ENCODE measurements around the gene PGC. TPM values are rescaled to one million over a fixed set of nuclear protein-coding genes. Genes with fewer than 3 reads are reported as not detected.
A peak's percentile ranks its signal among the peaks of the same experiment; 100 is the strongest.

Gene PGC
- polyA plus RNA-seq, 1 donor from 2014 or later: not detected

DNA sequence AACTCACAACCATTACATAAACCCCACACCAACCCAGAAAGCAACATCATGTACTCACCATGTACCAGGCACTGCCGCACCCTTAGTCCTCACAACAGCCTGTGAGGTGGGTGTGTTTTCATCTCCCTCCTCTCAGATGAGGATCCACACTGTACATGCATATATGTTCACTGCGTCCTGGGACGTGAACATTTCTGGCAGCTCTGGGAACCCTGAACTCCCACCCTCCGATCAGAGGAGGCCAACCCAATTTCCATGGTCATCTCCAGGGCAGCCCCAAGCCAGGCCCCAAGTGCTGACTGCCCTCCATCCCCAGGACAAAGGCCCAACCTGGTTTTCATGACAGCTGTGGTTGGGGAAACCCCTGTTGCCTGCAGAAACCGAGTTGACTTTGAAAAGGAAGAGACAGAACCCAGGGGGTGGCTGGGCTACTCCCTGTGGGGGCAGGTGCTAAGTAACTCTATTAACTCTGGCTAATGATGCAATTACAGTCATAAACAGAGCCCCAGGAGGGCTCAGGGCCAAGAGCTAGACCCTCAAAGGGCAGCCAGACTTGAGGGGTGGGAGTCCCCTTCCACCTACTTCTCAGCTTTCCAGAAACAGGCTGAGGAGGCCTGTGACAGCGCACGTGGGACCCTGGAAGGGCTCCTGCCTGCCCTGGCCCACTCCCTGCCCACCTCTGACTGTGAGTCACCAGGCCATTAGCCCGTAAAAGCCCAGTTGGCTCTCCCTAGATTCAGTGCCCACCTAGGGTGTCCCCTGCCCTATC, 14.4 kb downstream of the PGC start:
- no peaks in the 10 kb centered on the region for H3K27me3 Mint-ChIP-seq
- peaks cover 19 to 32% (median 26%) of the 10 kb centered on the region in 3 donors for H3K4me1 Mint-ChIP-seq
- H3K9me3 Mint-ChIP-seq: no peaks in the 10 kb centered on the region
- H3K27ac Mint-ChIP-seq: peak overlapping the region; percentile 87 to 99 (median 94)
- peaks cover 9% of the 10 kb centered on the region for H3K36me3 Mint-ChIP-seq
- peak overlapping the region; percentile 90 to 93 (median 91) for H3K4me3 Mint-ChIP-seq

DNA sequence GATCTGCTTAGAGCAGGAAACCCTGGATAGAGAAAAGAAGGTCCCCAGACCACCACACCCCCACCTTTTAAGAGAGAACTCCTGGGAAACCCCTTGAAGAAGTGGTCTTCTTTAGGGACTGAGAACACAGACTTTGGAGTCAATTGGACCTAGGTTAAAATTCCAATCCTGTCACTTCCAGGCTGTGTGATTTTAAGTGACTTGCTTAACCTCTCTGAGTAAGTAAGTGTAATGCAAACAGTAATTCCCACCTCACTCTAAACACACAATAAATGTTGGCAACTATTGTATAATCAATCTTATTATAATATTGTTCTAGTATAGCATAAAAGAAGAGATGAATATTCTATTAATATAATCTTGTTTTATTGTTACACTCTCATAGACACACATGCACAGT, 15.0 kb downstream of the PGC start:
- no peaks in the 10 kb centered on the region for H3K9me3 Mint-ChIP-seq
- H3K4me1 Mint-ChIP-seq: peaks cover 21 to 36% (median 29%) of the 10 kb centered on the region in 3 donors
- H3K4me3 Mint-ChIP-seq: peak overlapping the region; percentile 90 to 95 (median 92)

GRCh38 chr6:41731561-41732086, 15.6 kb downstream of the PGC start:
- H3K27ac Mint-ChIP-seq: peak overlapping the region; percentile 84 to 96 (median 94)
- H3K9me3 Mint-ChIP-seq: no peaks in the 10 kb centered on the region
- peaks cover 12% of the 10 kb centered on the region for H3K36me3 Mint-ChIP-seq
- H3K4me3 Mint-ChIP-seq: peak overlapping the region; percentile 90 to 95 (median 92)
- peaks cover 26 to 41% (median 34%) of the 10 kb centered on the region in 3 donors for H3K4me1 Mint-ChIP-seq
- H3K27me3 Mint-ChIP-seq: no peaks in the 10 kb centered on the region

More for the DNA sequence above, 15.0 kb downstream of the PGC start:
- Mint-ChIP-seq H3K36me3 (peaks cover 10% of the 10 kb centered on the region), H3K27ac (peak overlapping the region in 2 of 3 donors; percentile 87 to 94), H3K27me3 (no peaks in the 10 kb centered on the region)

DNA sequence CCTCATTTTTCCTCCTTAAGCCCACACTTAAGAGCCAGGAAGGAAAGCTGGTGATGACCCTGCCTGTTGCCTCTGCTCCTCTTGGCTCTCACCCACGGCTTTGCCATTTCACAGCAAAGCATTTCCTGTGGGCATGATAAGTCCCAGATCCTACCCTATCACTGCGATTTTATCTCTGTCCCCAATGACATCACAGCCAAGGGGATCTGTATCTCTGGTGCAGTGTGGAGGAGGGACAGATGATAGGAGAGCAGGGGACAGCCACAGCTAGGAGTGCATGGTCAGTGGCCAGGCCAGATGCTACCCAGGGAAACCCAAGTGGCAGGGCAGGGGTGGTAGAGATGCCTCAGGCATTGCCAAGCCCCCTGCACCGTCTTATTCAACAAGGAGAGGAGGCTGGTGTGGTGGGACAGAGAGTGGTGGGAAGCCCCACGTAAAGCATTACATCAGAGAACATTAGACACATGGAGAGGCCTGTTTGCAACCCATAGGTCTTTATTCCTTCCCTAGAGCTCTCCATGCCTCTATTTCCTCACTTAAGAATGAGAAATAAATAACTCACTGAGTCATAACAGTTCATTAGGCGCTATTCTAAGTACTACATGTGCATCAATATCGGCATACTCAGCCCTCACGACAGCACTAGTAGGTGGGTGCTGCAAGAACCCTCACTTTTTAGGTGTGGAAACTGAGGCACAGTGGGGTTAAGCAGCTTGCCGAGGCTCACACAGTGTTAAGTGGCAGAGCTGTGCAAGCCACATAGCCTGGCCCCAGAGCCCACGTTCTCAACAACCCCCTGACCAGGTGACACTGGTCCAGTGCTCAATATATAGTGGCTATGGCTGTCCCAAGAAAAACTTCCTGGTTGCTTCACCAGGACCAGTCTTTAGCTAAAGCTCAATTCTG, 16.4 kb downstream of the PGC start:
- Mint-ChIP-seq H3K9me3 (no peaks in the 10 kb centered on the region), H3K4me3 (peak overlapping the region; percentile 90 to 95 (median 92)), H3K36me3 (peaks cover 12% of the 10 kb centered on the region), H3K4me1 (peaks cover 30 to 43% (median 37%) of the 10 kb centered on the region in 3 donors), H3K27me3 (no peaks in the 10 kb centered on the region), H3K27ac (peak overlapping the region; percentile 84 to 96 (median 94))

GRCh38 chr6:41729624-41730023, 17.6 kb downstream of the PGC start:
- H3K27ac Mint-ChIP-seq: peak overlapping the region; percentile 89 to 96 (median 94)
- H3K9me3 Mint-ChIP-seq: no peaks in the 10 kb centered on the region
- H3K4me3 Mint-ChIP-seq: peak overlapping the region; percentile 90 to 95 (median 92)
- H3K27me3 Mint-ChIP-seq: no peaks in the 10 kb centered on the region
- H3K4me1 Mint-ChIP-seq: peaks cover 38 to 52% (median 48%) of the 10 kb centered on the region in 3 donors
- peaks cover 12% of the 10 kb centered on the region for H3K36me3 Mint-ChIP-seq

DNA sequence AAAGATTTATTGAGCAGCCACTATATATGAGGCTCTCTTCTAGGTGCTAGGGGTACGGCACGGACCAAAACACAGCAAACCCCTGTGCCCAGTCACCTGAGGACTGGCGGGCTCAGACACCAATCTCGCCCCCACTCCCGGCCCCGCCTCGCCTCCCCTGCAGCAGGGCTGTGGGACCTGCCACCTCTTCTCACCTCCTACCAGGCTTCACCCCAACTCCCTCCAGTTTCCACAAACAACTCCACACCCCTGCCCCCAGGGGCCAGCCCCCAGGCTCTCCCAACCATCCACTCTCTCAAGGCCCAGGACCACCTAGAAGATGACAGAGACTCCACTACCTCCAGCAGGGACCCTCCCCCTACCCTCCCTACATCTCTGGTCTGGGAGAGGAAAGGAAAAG, 18.2 kb downstream of the PGC start:
- Mint-ChIP-seq H3K27ac (peak overlapping the region; percentile 89 to 96 (median 94)), H3K4me1 (peaks cover 42 to 58% (median 54%) of the 10 kb centered on the region in 3 donors), H3K9me3 (no peaks in the 10 kb centered on the region), H3K36me3 (peaks cover 12% of the 10 kb centered on the region), H3K27me3 (no peaks in the 10 kb centered on the region), H3K4me3 (peak overlapping the region; percentile 90 to 95 (median 92))

GRCh38 chr6:41728073-41728936, 18.9 kb downstream of the PGC start:
- peaks cover 13% of the 10 kb centered on the region for H3K36me3 Mint-ChIP-seq
- H3K27me3 Mint-ChIP-seq: no peaks in the 10 kb centered on the region
- H3K4me3 Mint-ChIP-seq: peak overlapping the region; percentile 90 to 95 (median 92)
- H3K27ac Mint-ChIP-seq: peak overlapping the region; percentile 89 to 96 (median 94)
- peaks cover 48 to 62% (median 59%) of the 10 kb centered on the region in 3 donors for H3K4me1 Mint-ChIP-seq
- H3K9me3 Mint-ChIP-seq: no peaks in the 10 kb centered on the region

DNA sequence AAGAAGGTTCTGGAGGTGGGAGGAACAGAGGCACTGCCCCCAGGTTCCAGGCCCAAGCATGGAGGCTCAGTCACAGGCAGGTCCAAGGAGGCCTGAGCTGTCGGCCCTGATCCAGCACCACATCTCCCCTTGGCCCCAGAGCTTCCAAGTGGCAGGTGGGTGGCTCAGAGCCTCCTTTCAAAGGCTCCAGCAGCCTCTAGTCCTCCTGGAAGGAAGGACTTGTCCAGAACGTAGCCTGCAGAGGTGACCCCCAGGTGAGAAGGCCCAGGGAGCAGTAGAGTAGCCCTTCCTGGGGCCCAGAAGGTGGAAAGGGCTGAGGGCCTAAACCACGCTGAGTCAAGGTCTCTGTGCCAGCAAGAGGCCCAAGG, 19.5 kb downstream of the PGC start:
- Mint-ChIP-seq H3K9me3 (no peaks in the 10 kb centered on the region), H3K4me3 (peak overlapping the region; percentile 90 to 95 (median 92)), H3K27ac (peak overlapping the region; percentile 89 to 96 (median 94)), H3K4me1 (peaks cover 48 to 64% (median 63%) of the 10 kb centered on the region in 3 donors), H3K36me3 (peaks cover 13% of the 10 kb centered on the region), H3K27me3 (no peaks in the 10 kb centered on the region)

DNA sequence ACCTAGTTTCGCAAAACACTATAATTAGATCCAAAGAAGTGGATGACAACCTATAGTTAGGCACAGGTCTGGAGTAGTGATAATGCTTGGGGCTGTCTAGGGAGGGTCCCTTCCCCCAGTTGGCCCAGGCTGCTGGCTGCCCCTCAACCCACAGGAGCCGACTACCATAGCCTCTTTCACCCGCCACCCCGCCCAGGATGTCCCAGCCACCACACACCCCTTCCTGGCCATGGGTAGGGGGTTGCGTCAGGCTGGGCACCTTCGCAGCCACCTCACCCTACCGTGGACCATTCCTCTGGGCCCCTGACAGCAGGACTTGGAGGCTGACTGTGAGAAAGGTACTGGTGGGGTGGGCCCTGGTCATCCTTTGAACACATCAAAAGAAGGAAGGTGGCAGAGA, 20.3 kb downstream of the PGC start:
- Mint-ChIP-seq H3K27ac (peak overlapping the region; percentile 76 to 96 (median 94)), H3K9me3 (no peaks in the 10 kb centered on the region), H3K36me3 (peaks cover 13% of the 10 kb centered on the region), H3K27me3 (no peaks in the 10 kb centered on the region), H3K4me3 (peak overlapping the region; percentile 90 to 95 (median 92)), H3K4me1 (peaks cover 48 to 67% (median 66%) of the 10 kb centered on the region in 3 donors)

DNA sequence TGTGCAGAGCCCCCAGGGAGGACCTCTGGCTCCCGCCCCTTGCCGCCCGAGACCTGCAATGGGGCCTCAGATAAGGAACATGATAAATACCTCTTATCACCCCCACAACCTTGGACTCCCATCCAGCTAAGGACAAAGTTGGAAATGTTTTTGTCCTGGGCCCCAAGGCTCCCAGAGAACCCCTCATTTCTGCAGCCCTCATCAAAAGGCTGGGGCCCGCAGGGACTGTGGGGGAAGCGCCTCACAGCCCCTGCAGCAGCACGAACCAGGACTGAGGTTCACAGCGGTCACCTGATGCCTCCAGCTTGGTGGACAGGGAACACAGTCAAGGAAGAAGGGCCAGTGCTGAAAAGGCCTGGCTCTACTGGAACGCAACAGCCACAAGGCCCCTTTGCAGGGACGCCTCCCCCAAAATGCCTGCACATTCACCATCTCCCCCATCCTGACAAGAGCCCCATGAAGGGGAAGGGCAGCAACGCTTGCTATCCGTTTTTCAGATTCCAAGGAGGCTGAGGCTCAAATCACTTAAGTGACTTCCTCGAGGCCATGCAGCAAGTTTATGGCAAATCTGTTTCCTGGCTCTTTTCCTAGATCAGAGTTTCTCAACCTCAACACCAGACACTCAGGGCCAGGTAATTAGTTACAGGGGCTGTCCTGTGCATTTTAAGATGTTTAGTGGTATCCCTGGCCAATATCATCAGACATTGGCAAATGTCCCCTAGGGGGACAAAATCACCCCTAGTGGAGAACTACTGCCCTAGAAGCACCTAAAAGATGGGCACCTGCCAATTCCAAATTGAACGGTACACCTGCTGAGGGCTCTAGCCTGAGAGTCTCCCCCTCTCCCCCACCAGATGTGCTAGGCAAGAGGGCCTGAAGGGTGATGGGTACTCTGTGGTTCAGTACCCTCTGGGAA, 22.4 kb downstream of the PGC start:
- Mint-ChIP-seq H3K4me1 (peaks cover 65 to 74% (median 73%) of the 10 kb centered on the region in 3 donors), H3K36me3 (peaks cover 10% of the 10 kb centered on the region), H3K27ac (peak overlapping the region; percentile 66 to 97 (median 97)), H3K4me3 (peak overlapping the region; percentile 88 to 98 (median 94)), H3K9me3 (no peaks in the 10 kb centered on the region), H3K27me3 (no peaks in the 10 kb centered on the region)

DNA sequence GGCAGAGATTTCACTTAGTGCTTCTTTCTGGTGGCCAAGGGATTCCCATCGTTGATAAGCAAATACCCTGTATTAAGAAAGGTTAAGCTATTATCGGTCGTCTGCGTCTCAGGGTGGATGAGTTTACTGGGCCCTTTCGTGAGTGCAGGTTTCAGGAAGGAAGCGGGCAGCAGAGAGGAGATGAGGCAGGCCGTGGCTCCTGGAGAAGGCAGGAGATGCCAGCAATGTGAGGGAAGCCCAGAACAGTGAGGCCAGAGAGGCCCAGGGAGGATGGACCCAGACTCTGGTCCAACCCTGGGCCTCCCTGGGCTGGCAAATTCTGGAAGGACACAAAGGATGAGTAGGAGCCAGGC, 23.0 kb downstream of the PGC start:
- Mint-ChIP-seq H3K4me1 (peaks cover 68 to 74% (median 73%) of the 10 kb centered on the region in 3 donors), H3K36me3 (peaks cover 9% of the 10 kb centered on the region), H3K27ac (peak overlapping the region; percentile 66 to 97 (median 97)), H3K27me3 (no peaks in the 10 kb centered on the region), H3K4me3 (peak overlapping the region; percentile 88 to 98 (median 94)), H3K9me3 (no peaks in the 10 kb centered on the region)

GRCh38 chr6:41723530-41724227, 23.5 kb downstream of the PGC start:
- Mint-ChIP-seq H3K4me1 (peaks cover 63 to 71% (median 69%) of the 10 kb centered on the region in 3 donors), H3K9me3 (no peaks in the 10 kb centered on the region), H3K27me3 (no peaks in the 10 kb centered on the region), H3K27ac (peak overlapping the region; percentile 66 to 97 (median 97)), H3K4me3 (peak overlapping the region; percentile 88 to 98 (median 94)), H3K36me3 (peaks cover 4% of the 10 kb centered on the region)
